Measurements from ENCODE around the gene RNU6-9.

GRCh38 chr19:899336-900042 is 6.2 kb downstream of the RNU6-9 start:
- TF ChIP-seq, protein P1, sequence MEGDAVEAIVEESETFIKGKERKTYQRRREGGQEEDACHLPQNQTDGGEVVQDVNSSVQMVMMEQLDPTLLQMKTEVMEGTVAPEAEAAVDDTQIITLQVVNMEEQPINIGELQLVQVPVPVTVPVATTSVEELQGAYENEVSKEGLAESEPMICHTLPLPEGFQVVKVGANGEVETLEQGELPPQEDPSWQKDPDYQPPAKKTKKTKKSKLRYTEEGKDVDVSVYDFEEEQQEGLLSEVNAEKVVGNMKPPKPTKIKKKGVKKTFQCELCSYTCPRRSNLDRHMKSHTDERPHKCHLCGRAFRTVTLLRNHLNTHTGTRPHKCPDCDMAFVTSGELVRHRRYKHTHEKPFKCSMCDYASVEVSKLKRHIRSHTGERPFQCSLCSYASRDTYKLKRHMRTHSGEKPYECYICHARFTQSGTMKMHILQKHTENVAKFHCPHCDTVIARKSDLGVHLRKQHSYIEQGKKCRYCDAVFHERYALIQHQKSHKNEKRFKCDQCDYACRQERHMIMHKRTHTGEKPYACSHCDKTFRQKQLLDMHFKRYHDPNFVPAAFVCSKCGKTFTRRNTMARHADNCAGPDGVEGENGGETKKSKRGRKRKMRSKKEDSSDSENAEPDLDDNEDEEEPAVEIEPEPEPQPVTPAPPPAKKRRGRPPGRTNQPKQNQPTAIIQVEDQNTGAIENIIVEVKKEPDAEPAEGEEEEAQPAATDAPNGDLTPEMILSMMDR (IDR thresholded peaks at IDR 0.05; ENCODE audit: insufficient read depth, low read length, poor library complexity, severe bottlenecking) = no peak
- no peak for TF ChIP-seq EZH2phosphoT487 (conservative IDR thresholded peaks at IDR 0.05; ENCODE audit: low read length)
